Stimulated activated CD8-positive, alpha-beta memory T cell treated with anti-CD3 and anti-CD28 coated beads, Interleukin-12 subunit alpha, Interleukin-12 subunit beta, amount 100 ng/mL, for 24 hours (primary cell): ENCODE data around the gene GABRB2.

Source experiments
- DNase-seq: peaks from one replicate; pipeline ENCODE4 v3.0.0-alpha.2; 2020; ENCODE audit errors: extremely low read depth

GABRB2 gene

GRCh38 chr5:161471211-161471950, 75.1 kb downstream of the GABRB2 start:
- DNase-seq = no peak

GRCh38 chr5:161467703-161468102, 78.8 kb downstream of the GABRB2 start:
- DNase-seq = no peak

- DNase-seq = no peak
These were observed 85.8 kb downstream of the GABRB2 start for GRCh38 chr5:161460741-161461140.

GRCh38 chr5:161446655-161447054, 99.9 kb downstream of the GABRB2 start:
- no peak for DNase-seq

GRCh38 chr5:161442471-161442870, 104.1 kb downstream of the GABRB2 start:
- no peak for DNase-seq

- DNase-seq = no peak
These were observed 113.7 kb downstream of the GABRB2 start for GRCh38 chr5:161432798-161433197.

GRCh38 chr5:161431963-161432362, 114.6 kb downstream of the GABRB2 start:
- no peak for DNase-seq

- no peak for DNase-seq
These were observed 125.5 kb downstream of the GABRB2 start for GRCh38 chr5:161421067-161421466.

- DNase-seq = no peak
These were observed 126.0 kb downstream of the GABRB2 start for GRCh38 chr5:161420521-161420920.

- no peak for DNase-seq
These were observed 131.6 kb downstream of the GABRB2 start for GRCh38 chr5:161414896-161415295.

- DNase-seq = no peak
These were observed 132.5 kb downstream of the GABRB2 start for GRCh38 chr5:161414037-161414436.

GRCh38 chr5:161412792-161413191, 133.7 kb downstream of the GABRB2 start:
- DNase-seq = no peak

GRCh38 chr5:161411156-161411555, 135.4 kb downstream of the GABRB2 start:
- DNase-seq = no peak

- no peak for DNase-seq
These were observed 135.9 kb downstream of the GABRB2 start for GRCh38 chr5:161410640-161411039.

GRCh38 chr5:161409471-161409870, 137.1 kb downstream of the GABRB2 start:
- DNase-seq = no peak

GRCh38 chr5:161406880-161407279, 139.6 kb downstream of the GABRB2 start:
- no peak for DNase-seq

- DNase-seq = no peak
These were observed 142.5 kb downstream of the GABRB2 start for GRCh38 chr5:161403996-161404395.

- no peak for DNase-seq
These were observed 143.4 kb downstream of the GABRB2 start for GRCh38 chr5:161403121-161403520.

GRCh38 chr5:161400583-161400982, 145.9 kb downstream of the GABRB2 start:
- DNase-seq = no peak

- no peak for DNase-seq
These were observed 146.4 kb downstream of the GABRB2 start for GRCh38 chr5:161399996-161400562.

- no peak for DNase-seq
These were observed 149.1 kb downstream of the GABRB2 start for GRCh38 chr5:161397448-161397847.

- DNase-seq = no peak
These were observed 150.4 kb downstream of the GABRB2 start for GRCh38 chr5:161396171-161396570.

- DNase-seq = no peak
These were observed 154.8 kb downstream of the GABRB2 start for GRCh38 chr5:161391724-161392123.

GRCh38 chr5:161391016-161391415, 155.5 kb downstream of the GABRB2 start:
- DNase-seq = no peak
